Measurements from ENCODE around the gene TSPAN15.

The TSPAN15 gene

GRCh38 chr10:69417542-69417941 lies 33.7 kb upstream of the TSPAN15 start:
- DNase-seq (ENCODE audit: low read depth): no peak

DNA sequence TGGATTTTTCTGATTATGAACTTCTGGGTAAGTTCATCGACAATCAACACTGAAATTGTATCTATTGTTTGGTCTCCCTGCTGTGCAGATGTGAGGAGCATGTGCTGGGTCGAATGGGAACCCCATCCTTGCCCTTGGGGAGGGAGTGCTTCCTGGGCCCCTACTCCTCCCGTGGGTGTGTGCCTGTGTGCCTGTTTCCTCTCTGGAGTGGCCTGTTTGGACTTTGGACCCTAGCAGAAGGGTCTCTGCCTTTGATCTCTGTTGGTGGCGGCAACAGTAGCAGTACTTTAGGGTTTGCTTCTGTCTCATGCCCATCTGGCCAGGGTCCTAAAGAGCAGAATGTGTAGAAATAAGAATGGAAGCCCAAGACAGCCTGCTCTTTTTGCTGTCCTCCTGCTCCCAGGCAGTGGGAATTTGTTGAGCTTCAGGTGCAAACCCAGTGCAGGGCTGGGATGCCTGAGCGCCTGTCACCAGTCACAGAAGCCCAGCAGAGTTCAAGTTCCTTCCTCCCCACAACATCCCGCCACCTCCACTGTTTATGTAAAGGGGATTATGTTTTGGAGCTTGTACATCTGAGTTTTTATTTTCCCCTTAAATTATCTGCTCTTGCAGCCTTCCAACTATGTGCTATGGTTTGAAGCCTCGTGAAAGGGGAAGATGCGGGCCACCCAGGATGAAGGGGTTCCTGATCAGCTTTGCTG lies 33.1 kb upstream of the TSPAN15 start:
- DNase-seq (ENCODE audit: low read depth): no peak

DNA sequence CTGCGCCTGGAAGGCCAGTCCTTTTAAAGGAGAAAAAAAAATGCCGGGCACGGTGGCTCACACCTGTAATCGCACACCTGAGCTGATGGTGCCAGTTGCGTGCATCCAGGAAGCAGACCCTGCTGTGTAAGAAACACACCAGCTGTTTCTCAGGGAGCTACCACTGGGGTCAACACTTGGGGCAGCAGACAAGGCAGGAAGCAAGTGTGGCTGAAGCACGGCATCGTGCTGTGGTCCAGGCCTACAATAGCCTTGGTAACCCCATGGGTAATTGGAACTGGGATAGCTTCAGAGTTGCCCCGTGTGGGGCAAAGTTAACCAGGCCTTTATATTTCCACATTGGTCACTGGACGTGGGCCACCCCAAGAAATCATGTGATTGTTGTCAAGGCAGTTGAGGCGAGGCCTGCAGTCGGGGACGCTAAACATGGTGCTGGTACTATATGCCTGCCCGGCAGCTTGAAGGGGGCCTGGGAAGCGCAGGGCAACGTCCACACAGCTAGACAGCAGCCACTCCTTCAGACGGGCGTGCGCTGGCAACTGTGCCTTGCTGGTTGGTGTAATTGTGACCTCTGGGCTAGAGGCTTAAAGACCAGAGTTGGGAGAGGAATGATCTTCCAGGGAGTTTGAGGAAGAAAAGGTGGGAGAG lies 32.0 kb upstream of the TSPAN15 start:
- no peak for DNase-seq (ENCODE audit: low read depth)

- no peak for DNase-seq (ENCODE audit: low read depth)
Measured at GRCh38 chr10:69419744-69420126, 31.5 kb upstream of the TSPAN15 start.

DNA sequence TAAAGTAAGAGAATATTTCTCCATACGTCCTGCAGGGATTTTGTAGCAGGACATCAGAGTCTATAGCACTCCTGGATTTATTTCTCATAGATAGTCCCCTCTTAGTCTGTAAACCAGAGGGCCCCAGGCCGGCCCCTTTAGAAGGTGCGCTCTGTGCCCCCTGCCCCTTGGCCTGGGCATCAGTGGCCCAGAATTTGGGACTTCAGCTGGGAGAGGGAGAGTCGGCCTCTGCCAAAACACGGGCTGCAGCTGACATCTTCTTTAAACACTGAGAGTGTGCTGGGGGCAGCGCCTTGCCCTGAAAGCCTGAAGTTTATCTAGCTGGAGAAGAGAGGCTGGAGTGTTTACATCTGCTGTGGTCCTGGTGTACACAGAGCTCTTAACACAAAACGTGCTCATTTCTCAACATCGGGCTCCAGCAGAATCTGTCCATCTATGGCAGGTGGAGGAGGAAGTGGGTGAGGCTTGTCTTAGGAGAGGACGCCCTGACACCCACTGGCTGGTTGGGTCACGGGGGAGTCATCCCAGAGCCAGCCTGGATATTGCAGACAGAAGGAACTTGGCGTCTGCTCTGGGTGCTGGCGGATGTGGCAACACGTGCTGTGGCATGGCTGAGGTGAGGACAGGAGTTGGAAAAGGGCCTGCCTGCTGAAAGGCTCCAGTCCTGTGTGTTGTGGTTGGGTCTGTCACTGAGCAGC lies 29.5 kb upstream of the TSPAN15 start:
- no peak for DNase-seq (ENCODE audit: low read depth)

DNA sequence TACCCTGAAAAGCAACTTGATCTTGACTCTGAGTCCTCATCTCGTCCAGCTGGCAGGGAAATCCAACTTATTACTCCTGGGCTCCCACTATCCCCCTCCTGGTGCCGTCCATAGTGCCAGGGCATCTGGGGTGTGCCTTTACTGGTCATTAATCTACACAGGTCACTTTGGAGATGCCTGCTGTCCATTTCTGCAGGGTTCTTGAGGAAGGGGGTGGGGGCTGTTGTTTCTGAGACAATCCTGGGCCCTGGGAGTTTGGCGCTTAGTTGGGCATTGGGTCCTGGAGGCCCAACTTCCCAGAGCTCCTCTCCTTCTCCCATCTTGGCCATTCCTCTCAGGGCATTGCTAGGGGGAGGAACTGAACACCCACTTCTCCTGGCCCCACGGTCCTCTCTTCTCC lies 28.6 kb upstream of the TSPAN15 start:
- DNase-seq (ENCODE audit: low read depth): no peak

DNA sequence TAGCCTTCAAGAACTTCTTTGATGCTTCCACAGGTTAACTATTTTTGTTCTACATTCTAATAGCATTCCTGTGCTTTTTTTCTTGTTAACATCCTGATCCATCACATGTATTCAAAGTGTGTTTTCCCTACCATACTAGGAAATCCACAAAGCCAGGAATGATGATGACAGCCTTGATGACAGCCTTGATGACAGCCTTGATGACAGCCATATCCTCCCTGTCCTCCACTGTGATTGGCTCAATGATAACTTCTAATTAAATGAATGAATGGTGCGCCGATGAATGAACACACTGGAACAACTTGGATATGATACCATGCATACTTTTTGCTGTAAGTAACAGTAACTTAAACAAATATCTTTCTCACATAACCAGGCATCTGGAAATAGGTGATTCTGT lies 26.2 kb upstream of the TSPAN15 start:
- DNase-seq (ENCODE audit: low read depth): no peak

- no peak for DNase-seq (ENCODE audit: low read depth)
Measured at GRCh38 chr10:69425511-69426298, 25.6 kb upstream of the TSPAN15 start.

DNA sequence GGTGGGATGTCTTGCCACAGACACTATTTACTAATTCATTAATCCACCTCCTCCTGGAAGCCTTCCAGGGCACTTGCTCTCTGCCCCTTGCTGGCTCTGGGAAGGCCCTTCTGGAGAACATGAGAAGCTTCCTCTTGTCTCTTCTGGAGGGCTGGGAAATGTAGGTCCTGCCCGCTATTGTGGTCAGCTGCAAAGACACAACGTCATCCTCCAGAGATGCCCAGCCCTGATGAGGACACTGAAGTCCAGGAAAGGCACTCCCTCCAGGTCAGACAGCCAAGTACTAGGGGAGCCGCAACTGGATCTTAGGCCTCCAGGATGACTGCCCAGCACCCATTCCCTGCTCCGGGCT lies 24.9 kb upstream of the TSPAN15 start:
- DNase-seq (ENCODE audit: low read depth): no peak

GRCh38 chr10:69428165-69428564 lies 23.1 kb upstream of the TSPAN15 start:
- no peak for DNase-seq (ENCODE audit: low read depth)

DNA sequence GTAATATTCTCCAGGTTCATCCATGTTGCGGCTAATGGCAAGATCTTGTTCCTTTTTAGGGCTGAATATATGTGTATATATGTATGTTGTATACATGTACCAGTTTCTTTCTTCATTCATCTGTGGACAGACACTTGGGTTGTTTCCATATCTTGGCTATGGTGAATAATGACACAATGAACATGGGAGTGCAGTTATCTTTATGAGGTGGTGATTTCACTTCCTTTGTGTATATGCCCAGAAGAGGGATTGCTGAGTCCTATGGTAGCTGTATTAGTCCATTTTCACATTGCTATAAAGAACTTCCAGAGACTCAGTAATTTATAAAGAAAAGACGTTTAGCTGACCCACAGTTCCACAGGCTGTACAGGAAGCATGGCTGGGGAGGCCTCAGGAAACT lies 17.1 kb upstream of the TSPAN15 start:
- DNase-seq (ENCODE audit: low read depth): no peak

DNA sequence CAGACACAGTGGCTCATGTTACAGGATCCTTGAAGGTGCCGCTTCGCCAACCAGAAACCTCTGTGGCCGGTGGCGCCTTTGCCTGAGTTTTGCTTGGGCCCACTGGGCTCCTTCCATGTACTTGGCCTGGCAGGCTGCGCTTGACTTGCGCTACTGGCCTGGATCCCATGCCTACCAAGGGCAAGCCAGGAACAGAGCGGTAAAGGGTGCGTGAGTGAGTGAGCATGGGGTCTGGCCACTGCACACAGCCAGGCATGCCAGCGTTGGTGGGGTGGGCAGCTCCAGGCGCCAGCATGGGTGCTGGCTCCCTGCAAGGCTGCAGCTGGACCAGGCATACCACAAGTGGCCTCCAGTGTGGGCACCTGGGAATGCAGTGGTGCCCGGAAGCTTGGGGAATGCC lies 16.3 kb upstream of the TSPAN15 start:
- no peak for DNase-seq (ENCODE audit: low read depth)

DNA sequence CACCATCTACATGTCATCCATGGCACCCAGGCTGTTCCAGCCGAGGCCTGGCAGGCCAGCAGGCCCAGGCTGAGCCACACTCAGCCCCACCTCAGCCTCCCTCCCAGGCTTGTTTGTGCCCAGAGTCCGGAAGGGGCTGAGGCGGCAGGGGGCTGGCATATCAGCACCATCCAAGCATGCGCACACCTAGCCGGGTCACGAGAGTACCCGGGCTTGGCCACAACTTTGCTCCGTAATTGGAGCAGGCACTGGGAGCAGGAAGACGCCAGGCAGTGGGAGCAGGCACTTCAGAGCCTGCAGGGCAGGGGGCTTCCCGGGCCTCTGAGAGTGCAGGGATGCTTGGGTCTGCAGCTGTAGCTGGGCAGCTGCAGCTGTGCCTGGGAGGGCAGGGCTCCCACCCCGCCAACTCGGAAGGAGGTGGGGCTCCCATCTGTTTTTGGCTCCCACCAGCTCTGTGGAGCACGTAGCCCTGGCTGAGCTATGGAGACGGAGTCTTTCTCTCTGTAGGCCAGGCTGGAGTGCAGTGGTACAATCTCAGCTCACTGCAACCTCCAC lies 15.2 kb upstream of the TSPAN15 start:
- no peak for DNase-seq (ENCODE audit: low read depth)

GRCh38 chr10:69437321-69438259 lies 13.7 kb upstream of the TSPAN15 start:
- DNase-seq (ENCODE audit: low read depth): no peak

- no peak for DNase-seq (ENCODE audit: low read depth)
Measured at GRCh38 chr10:69438536-69439349, 12.5 kb upstream of the TSPAN15 start.

- DNase-seq (ENCODE audit: low read depth): no peak
Measured at GRCh38 chr10:69439350-69439739, 11.9 kb upstream of the TSPAN15 start.

GRCh38 chr10:69439813-69440506 lies 11.3 kb upstream of the TSPAN15 start:
- DNase-seq (ENCODE audit: low read depth): no peak

- DNase-seq (ENCODE audit: low read depth): no peak
Measured at GRCh38 chr10:69443354-69443753, 7.9 kb upstream of the TSPAN15 start.

- DNase-seq (ENCODE audit: low read depth): no peak
Measured at GRCh38 chr10:69445041-69445440, 6.2 kb upstream of the TSPAN15 start.

DNA sequence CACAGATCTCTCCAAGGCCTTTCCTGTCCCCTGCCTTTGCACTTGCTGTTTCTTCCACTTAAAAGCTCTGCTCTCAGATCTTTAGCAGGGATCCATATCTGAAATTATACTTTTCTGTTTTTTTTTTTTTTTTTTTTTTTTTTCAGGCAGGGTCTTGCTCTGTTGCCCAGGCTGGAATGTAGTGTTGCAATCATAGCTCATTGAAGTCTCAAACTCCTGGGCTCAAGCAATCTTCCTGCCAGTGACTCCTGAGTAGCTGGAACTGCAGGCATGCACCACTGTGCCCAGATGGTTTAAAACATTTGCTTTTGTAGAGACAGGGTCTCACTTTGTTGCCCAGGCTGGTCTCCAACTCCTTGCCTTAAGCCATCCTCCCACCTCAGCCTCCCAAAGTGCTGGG lies 5.0 kb upstream of the TSPAN15 start:
- DNase-seq (ENCODE audit: low read depth): no peak
